Measurements from ENCODE around the gene SMOC2. TPM values are rescaled to one million over a fixed set of nuclear protein-coding genes. Genes with fewer than 3 reads are reported as not detected.

Gene SMOC2
- polyA plus RNA-seq, 1 donor (not counting 4 experiments of a cell fraction or from before 2014, with no cell fraction given), result 1.1 TPM

GRCh38 chr6:168458101-168458500 lies 17.1 kb downstream of the SMOC2 start:
- Histone ChIP-seq H3K4me1 (ENCODE audit: control insufficient read depth, extremely low read depth, insufficient read depth, low read length) (peaks cover 18% of the 10 kb centered on the region), H3K27me3 (ENCODE audit: control insufficient read depth, extremely low read depth, insufficient read depth, low read length) (peaks cover 5% of the 10 kb centered on the region), H3K79me2 (ENCODE audit: control insufficient read depth, insufficient read depth, low read length) (no peaks in the 10 kb centered on the region), H3K27ac (ENCODE audit: control insufficient read depth, insufficient read depth, low read length) (no peak overlapping the region), H3K4me2 (ENCODE audit: control insufficient read depth, extremely low read depth, insufficient read depth, low read depth, low read length) (no peak overlapping the region), H4K20me1 (ENCODE audit: control insufficient read depth, extremely low read depth, insufficient read depth, low read length) (no peaks in the 10 kb centered on the region), H3K4me3 (ENCODE audit: control insufficient read depth in 2 of 3, extremely low read depth in 1 of 3, insufficient read depth in 2 of 3, low read depth in 1 of 3, low read length in 3 of 3) (no peak overlapping the region), H3K9ac (ENCODE audit: control insufficient read depth, extremely low read depth, insufficient read depth, low read length) (no peak overlapping the region), H3K36me3 (ENCODE audit: control insufficient read depth in 2 of 2, extremely low read depth in 1 of 2, insufficient read depth in 2 of 2, low read length in 2 of 2) (no peaks in the 10 kb centered on the region), H3K9me3 (ENCODE audit: control insufficient read depth, low read depth, low read length) (no peaks in the 10 kb centered on the region), H3K9me1 (ENCODE audit: control insufficient read depth, extremely low read depth, insufficient read depth, low read length) (no peaks in the 10 kb centered on the region), H2AFZ (ENCODE audit: control insufficient read depth, low read length) (no peak overlapping the region)
- FAIRE-seq (no peak), DNase-seq (ENCODE audit: low read depth, low spot score) (no peak)
- dilution Hi-C loops (cut with MboI; ENCODE audit: extremely low pct_ligation_motif_present, low sequenced_read_pairs), result no loop called here
- TF ChIP-seq CTCF (optimal IDR thresholded peaks at IDR 0.05 in 1 of 3, IDR thresholded peaks at IDR 0.05 in 1 of 3, conservative IDR thresholded peaks at IDR 0.05 in 1 of 3; ENCODE audit: extremely low read depth in 1 of 3, insufficient read depth in 2 of 3, low read length in 3 of 3), result no peak
- no peak for TF ChIP-seq EZH2 (IDR thresholded peaks at IDR 0.05; ENCODE audit: low read length)

DNA sequence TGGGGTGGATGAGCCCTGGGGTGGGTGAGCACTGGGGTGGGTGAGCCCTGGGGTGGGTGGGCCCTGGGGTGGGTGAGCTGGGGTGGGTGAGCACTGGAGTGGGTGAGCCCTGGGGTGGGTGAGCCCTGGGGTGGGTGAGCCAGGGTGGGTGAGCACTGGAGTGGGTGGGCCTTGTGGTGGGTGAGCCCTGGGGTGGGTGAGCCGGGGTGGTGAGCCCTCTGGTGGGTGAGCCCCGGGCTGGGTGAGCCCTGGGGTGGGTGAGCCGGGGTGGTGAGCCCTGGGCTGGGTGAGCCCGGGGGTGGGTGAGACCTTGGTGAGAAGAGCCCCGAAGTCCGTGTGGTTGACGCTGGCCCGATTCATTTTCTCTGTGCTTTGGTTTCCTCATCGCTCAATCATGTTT lies 18.6 kb downstream of the SMOC2 start:
- Histone ChIP-seq H3K4me2 (ENCODE audit: control insufficient read depth, extremely low read depth, insufficient read depth, low read depth, low read length) (no peak overlapping the region), H3K9ac (ENCODE audit: control insufficient read depth, extremely low read depth, insufficient read depth, low read length) (no peak overlapping the region), H3K36me3 (ENCODE audit: control insufficient read depth in 2 of 2, extremely low read depth in 1 of 2, insufficient read depth in 2 of 2, low read length in 2 of 2) (no peaks in the 10 kb centered on the region), H3K4me1 (ENCODE audit: control insufficient read depth, extremely low read depth, insufficient read depth, low read length) (peaks cover 18% of the 10 kb centered on the region), H4K20me1 (ENCODE audit: control insufficient read depth, extremely low read depth, insufficient read depth, low read length) (no peaks in the 10 kb centered on the region), H3K9me3 (ENCODE audit: control insufficient read depth, low read depth, low read length) (no peaks in the 10 kb centered on the region), H3K4me3 (ENCODE audit: control insufficient read depth in 2 of 3, extremely low read depth in 1 of 3, insufficient read depth in 2 of 3, low read depth in 1 of 3, low read length in 3 of 3) (no peak overlapping the region), H3K27ac (ENCODE audit: control insufficient read depth, insufficient read depth, low read length) (no peak overlapping the region), H3K9me1 (ENCODE audit: control insufficient read depth, extremely low read depth, insufficient read depth, low read length) (no peaks in the 10 kb centered on the region), H2AFZ (ENCODE audit: control insufficient read depth, low read length) (no peak overlapping the region), H3K79me2 (ENCODE audit: control insufficient read depth, insufficient read depth, low read length) (no peaks in the 10 kb centered on the region), H3K27me3 (ENCODE audit: control insufficient read depth, extremely low read depth, insufficient read depth, low read length) (peaks cover 5% of the 10 kb centered on the region)
- dilution Hi-C loops (cut with MboI; ENCODE audit: extremely low pct_ligation_motif_present, low sequenced_read_pairs), result no loop called here
- no peak for FAIRE-seq
- no peak for DNase-seq (ENCODE audit: low read depth, low spot score)
- TF ChIP-seq CTCF (optimal IDR thresholded peaks at IDR 0.05 in 1 of 3, IDR thresholded peaks at IDR 0.05 in 1 of 3, conservative IDR thresholded peaks at IDR 0.05 in 1 of 3; ENCODE audit: extremely low read depth in 1 of 3, insufficient read depth in 2 of 3, low read length in 3 of 3) (no peak), EZH2 (IDR thresholded peaks at IDR 0.05; ENCODE audit: low read length) (no peak)
